Stimulated activated naive CD4-positive, alpha-beta T cell (primary cell): ENCODE results near the gene TFPI.
A peak's percentile ranks its signal among the peaks of the same experiment; 100 is the strongest.
"Not testable (repeated sequence)": the region's sequence is repeated elsewhere in the genome, so short reads cannot be mapped to it uniquely, and the experiment has no call there.

Source experiments
- DNase-seq, 6 experiments: peaks; one replicate each; lab custom pipeline; 2025; lab: John Stamatoyannopoulos, UW

The TFPI gene

GRCh38 chr2:187554011-187554703 is at the start of gene TFPI:
TFPI (minus strand) TSS chr2:187554435; CDS start chr2:187503768, 50,667 bp downstream.
- no peak for DNase-seq

- no peak for DNase-seq
Observed at GRCh38 chr2:187594801-187595200, 40.6 kb upstream of the TFPI start.

GRCh38 chr2:187593697-187594096 is 39.5 kb upstream of the TFPI start:
- no peak for DNase-seq

GRCh38 chr2:187593098-187593497 is 38.9 kb upstream of the TFPI start:
- no peak for DNase-seq

GRCh38 chr2:187590175-187590574 is 35.9 kb upstream of the TFPI start:
- no peak for DNase-seq

GRCh38 chr2:187586011-187586641 is 31.9 kb upstream of the TFPI start:
- no peak for DNase-seq

- DNase-seq, result peak in 2 of 6 experiments; percentile 7 to 16
Observed at GRCh38 chr2:187581125-187581896, 27.1 kb upstream of the TFPI start.

GRCh38 chr2:187580462-187581124 is 26.4 kb upstream of the TFPI start:
- DNase-seq, result no peak

GRCh38 chr2:187577310-187577709 is 23.1 kb upstream of the TFPI start:
- DNase-seq, result no peak

GRCh38 chr2:187576906-187577305 is 22.7 kb upstream of the TFPI start:
- no peak for DNase-seq

GRCh38 chr2:187575751-187576067 is 21.5 kb upstream of the TFPI start:
- DNase-seq, result no peak

GRCh38 chr2:187574969-187575750 is 20.9 kb upstream of the TFPI start:
- DNase-seq, result no peak

- no peak for DNase-seq
Observed at GRCh38 chr2:187573722-187574121, 19.5 kb upstream of the TFPI start.

- not testable (repeated sequence) for DNase-seq
Observed at GRCh38 chr2:187571996-187572395, 17.8 kb upstream of the TFPI start.

- no peak for DNase-seq
Observed at GRCh38 chr2:187569571-187569970, 15.3 kb upstream of the TFPI start.

GRCh38 chr2:187569042-187569441 is 14.8 kb upstream of the TFPI start:
- no peak for DNase-seq

GRCh38 chr2:187567126-187567525 is 12.9 kb upstream of the TFPI start:
- no peak for DNase-seq

GRCh38 chr2:187566712-187567111 is 12.5 kb upstream of the TFPI start:
- DNase-seq, result no peak

- DNase-seq, result no peak
Observed at GRCh38 chr2:187566266-187566665, 12.0 kb upstream of the TFPI start.

GRCh38 chr2:187565618-187566017 is 11.4 kb upstream of the TFPI start:
- not testable (repeated sequence) for DNase-seq

GRCh38 chr2:187556493-187556892 is 2.3 kb upstream of the TFPI start:
- not testable (repeated sequence) for DNase-seq

- no peak for DNase-seq
Observed at GRCh38 chr2:187554704-187555082, 458 bp upstream of the TFPI start.
